ENCODE results near the gene SIPA1. TPM values are rescaled to one million over a fixed set of nuclear protein-coding genes. Genes with fewer than 3 reads are reported as not detected.

The SIPA1 gene
- total RNA-seq, 4 donors from 2014 or later, result 18.0 to 48.7 (median 24.7) TPM

GRCh38 chr11:65625628-65626342 is 12.1 kb upstream of the SIPA1 start:
- no peaks in the 10 kb centered on the region for H3K9me3 ChIP-seq
- peak overlapping the region in 1 of 4 donors; percentile 15 for H3K27ac ChIP-seq
- DNase-seq, result peak; percentile 72 to 84 (median 74)
- TF ChIP-seq POLR2A (IDR thresholded peaks at IDR 0.05) (no peak), CTCF (IDR thresholded peaks at IDR 0.05) (peak; percentile 64 to 75 (median 65))
- peaks cover 0 to 100% (median 0%) of the 10 kb centered on the region in 3 donors for H3K36me3 ChIP-seq
- no peaks in the 10 kb centered on the region for H3K27me3 ChIP-seq
- H3K4me1 ChIP-seq, result no peaks in the 10 kb centered on the region
- no peak overlapping the region for H3K4me3 ChIP-seq

GRCh38 chr11:65627202-65627601 is 10.7 kb upstream of the SIPA1 start:
- TF ChIP-seq CTCF (IDR thresholded peaks at IDR 0.05), result no peak
- TF ChIP-seq POLR2A (IDR thresholded peaks at IDR 0.05), result no peak
- Histone ChIP-seq H3K4me1 (no peaks in the 10 kb centered on the region), H3K4me3 (no peak overlapping the region), H3K27ac (no peak overlapping the region), H3K9me3 (no peaks in the 10 kb centered on the region), H3K27me3 (no peaks in the 10 kb centered on the region), H3K36me3 (peaks cover 0 to 100% (median 0%) of the 10 kb centered on the region in 3 donors)
- no peak for DNase-seq

GRCh38 chr11:65629579-65629978 is 8.3 kb upstream of the SIPA1 start:
- DNase-seq, result no peak
- Histone ChIP-seq H3K4me3 (no peak overlapping the region), H3K36me3 (peaks cover 0 to 97% (median 0%) of the 10 kb centered on the region in 3 donors), H3K27ac (no peak overlapping the region), H3K4me1 (no peaks in the 10 kb centered on the region), H3K9me3 (no peaks in the 10 kb centered on the region), H3K27me3 (no peaks in the 10 kb centered on the region)
- TF ChIP-seq POLR2A (IDR thresholded peaks at IDR 0.05), result no peak
- TF ChIP-seq CTCF (IDR thresholded peaks at IDR 0.05), result no peak

GRCh38 chr11:65630215-65630614 is 7.7 kb upstream of the SIPA1 start:
- Histone ChIP-seq H3K4me3 (no peak overlapping the region), H3K36me3 (peaks cover 0 to 97% (median 0%) of the 10 kb centered on the region in 3 donors), H3K4me1 (no peaks in the 10 kb centered on the region), H3K27ac (no peak overlapping the region), H3K27me3 (no peaks in the 10 kb centered on the region), H3K9me3 (no peaks in the 10 kb centered on the region)
- no peak for DNase-seq
- TF ChIP-seq CTCF (IDR thresholded peaks at IDR 0.05), result no peak
- no peak for TF ChIP-seq POLR2A (IDR thresholded peaks at IDR 0.05)

GRCh38 chr11:65633390-65634108 is 4.4 kb upstream of the SIPA1 start:
- TF ChIP-seq CTCF (IDR thresholded peaks at IDR 0.05) (no peak), POLR2A (IDR thresholded peaks at IDR 0.05) (no peak)
- peaks cover 0 to 10% (median 3%) of the 10 kb centered on the region in 4 donors for H3K4me1 ChIP-seq
- H3K27ac ChIP-seq, result no peak overlapping the region
- no peak for DNase-seq
- H3K36me3 ChIP-seq, result peaks cover 0 to 83% (median 0%) of the 10 kb centered on the region in 3 donors
- no peaks in the 10 kb centered on the region for H3K27me3 ChIP-seq
- no peaks in the 10 kb centered on the region for H3K9me3 ChIP-seq
- no peak overlapping the region for H3K4me3 ChIP-seq

All from Peyer's patch (tissue), 4 donors.